ENCODE results near the gene ITGB4.

ITGB4 gene

GRCh38 chr17:75720656-75721462 is at the start of gene ITGB4:
TSS of gene ITGB4 (plus strand) at chr17:75721459. CDS start at chr17:75724704, 3,245 bp downstream.
- DNase-seq, result peak; percentile 47

GRCh38 chr17:75672011-75672410 is 49.2 kb upstream of the ITGB4 start:
- no peak for DNase-seq

GRCh38 chr17:75673487-75673886 is 47.8 kb upstream of the ITGB4 start:
- no peak for DNase-seq

- DNase-seq, result no peak
These were observed 44.8 kb upstream of the ITGB4 start for GRCh38 chr17:75676461-75676860.

- DNase-seq, result no peak
These were observed 41.5 kb upstream of the ITGB4 start for GRCh38 chr17:75679706-75680211.

- DNase-seq, result no peak
These were observed 40.8 kb upstream of the ITGB4 start for GRCh38 chr17:75680431-75680830.

GRCh38 chr17:75681289-75681688 is 40.0 kb upstream of the ITGB4 start:
- no peak for DNase-seq

GRCh38 chr17:75683583-75683982 is 37.7 kb upstream of the ITGB4 start:
- no peak for DNase-seq

- no peak for DNase-seq
These were observed 37.0 kb upstream of the ITGB4 start for GRCh38 chr17:75684249-75684648.

- peak; percentile 50 for DNase-seq
These were observed 36.3 kb upstream of the ITGB4 start for GRCh38 chr17:75684924-75685323.

GRCh38 chr17:75685499-75685898 is 35.8 kb upstream of the ITGB4 start:
- DNase-seq, result no peak

- DNase-seq, result no peak
These were observed 32.9 kb upstream of the ITGB4 start for GRCh38 chr17:75688209-75688825.

GRCh38 chr17:75689441-75689873 is 31.8 kb upstream of the ITGB4 start:
- DNase-seq, result no peak

- DNase-seq, result no peak
These were observed 29.9 kb upstream of the ITGB4 start for GRCh38 chr17:75691371-75691791.

- DNase-seq, result peak; percentile 71
These were observed 29.2 kb upstream of the ITGB4 start for GRCh38 chr17:75691801-75692626.

GRCh38 chr17:75692976-75693375 is 28.3 kb upstream of the ITGB4 start:
- DNase-seq, result no peak

GRCh38 chr17:75693500-75694481 is 27.5 kb upstream of the ITGB4 start:
- peak; percentile 80 for DNase-seq

GRCh38 chr17:75694536-75694935 is 26.7 kb upstream of the ITGB4 start:
- no peak for DNase-seq

GRCh38 chr17:75695141-75695829 is 26.0 kb upstream of the ITGB4 start:
- no peak for DNase-seq

GRCh38 chr17:75695830-75696271 is 25.4 kb upstream of the ITGB4 start:
- peak; percentile 79 for DNase-seq

GRCh38 chr17:75697651-75698291 is 23.5 kb upstream of the ITGB4 start:
- no peak for DNase-seq
